ENCODE data around the gene ISCA2.

DNA sequence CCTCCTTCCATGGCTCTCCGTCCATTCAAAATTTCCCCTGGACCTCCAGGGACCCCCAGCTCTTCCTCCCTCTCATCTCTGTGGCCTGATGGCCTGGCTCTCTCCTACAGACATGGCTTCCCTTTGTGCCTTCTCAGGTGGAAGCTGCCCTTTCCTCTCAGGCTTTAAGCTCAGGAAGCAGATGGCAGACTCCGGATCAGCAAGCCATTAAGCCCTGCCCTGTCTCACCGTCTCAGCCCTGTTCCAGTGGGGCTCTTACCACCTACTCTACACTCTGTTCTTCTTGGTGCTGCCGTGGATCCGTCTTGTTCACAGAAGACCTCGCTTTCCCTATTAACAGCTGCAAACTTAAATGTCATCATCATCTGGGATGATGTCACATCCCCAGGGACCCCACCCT is 33.6 kb upstream of the ISCA2 start:
- TF ChIP-seq, protein P1, sequence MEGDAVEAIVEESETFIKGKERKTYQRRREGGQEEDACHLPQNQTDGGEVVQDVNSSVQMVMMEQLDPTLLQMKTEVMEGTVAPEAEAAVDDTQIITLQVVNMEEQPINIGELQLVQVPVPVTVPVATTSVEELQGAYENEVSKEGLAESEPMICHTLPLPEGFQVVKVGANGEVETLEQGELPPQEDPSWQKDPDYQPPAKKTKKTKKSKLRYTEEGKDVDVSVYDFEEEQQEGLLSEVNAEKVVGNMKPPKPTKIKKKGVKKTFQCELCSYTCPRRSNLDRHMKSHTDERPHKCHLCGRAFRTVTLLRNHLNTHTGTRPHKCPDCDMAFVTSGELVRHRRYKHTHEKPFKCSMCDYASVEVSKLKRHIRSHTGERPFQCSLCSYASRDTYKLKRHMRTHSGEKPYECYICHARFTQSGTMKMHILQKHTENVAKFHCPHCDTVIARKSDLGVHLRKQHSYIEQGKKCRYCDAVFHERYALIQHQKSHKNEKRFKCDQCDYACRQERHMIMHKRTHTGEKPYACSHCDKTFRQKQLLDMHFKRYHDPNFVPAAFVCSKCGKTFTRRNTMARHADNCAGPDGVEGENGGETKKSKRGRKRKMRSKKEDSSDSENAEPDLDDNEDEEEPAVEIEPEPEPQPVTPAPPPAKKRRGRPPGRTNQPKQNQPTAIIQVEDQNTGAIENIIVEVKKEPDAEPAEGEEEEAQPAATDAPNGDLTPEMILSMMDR (conservative IDR thresholded peaks at IDR 0.05; ENCODE audit: low read length): no peak
- no peak for TF ChIP-seq EZH2phosphoT487 (IDR thresholded peaks at IDR 0.05; ENCODE audit: borderline replicate concordance)

Data from Loucy (cell line).